Transverse colon (tissue), 4 donors: ENCODE data around the gene RAB3IL1. TPM values are rescaled to one million over a fixed set of nuclear protein-coding genes. Genes with fewer than 3 reads are reported as not detected.

Experiments used
- DNase-seq: peaks from one replicate; pipeline ENCODE4 v3.0.0-alpha.2; 2019
- H3K27ac ChIP-seq, 4 donors: fragments of 200-600 bp; sonication (generic); 2 replicates each; pipeline ENCODE4 v1.5.1; 2016 to 2018; ENCODE audit warnings: inconsistent platforms in 4 of 4
- H3K27me3 ChIP-seq: fragments of 200-600 bp; sonication (generic); 2 replicates; pipeline ENCODE4 v1.5.1; 2017; ENCODE audit warnings: inconsistent platforms
- H3K36me3 ChIP-seq, 4 donors: fragments of 200-600 bp; sonication (generic); 2 replicates each; pipeline ENCODE4 v1.5.1; 2017 to 2019; ENCODE audit warnings: inconsistent platforms in 4 of 4
- H3K4me1 ChIP-seq, 4 donors: fragments of 200-600 bp; sonication (generic); 2 replicates each; pipeline ENCODE4 v1.5.1; 2017 to 2020; ENCODE audit warnings: inconsistent platforms in 4 of 4
- H3K4me3 ChIP-seq, 4 donors: fragments of 200-600 bp; sonication (generic); 1 replicate in 1 of 4; 2 replicates in 3 of 4; pipeline versions ENCODE4 v1.5.1 to v1.6.1; 2017 to 2019; ENCODE audit warnings: inconsistent platforms in 4 of 4
- H3K9me3 ChIP-seq, 2 donors: fragments of 200-600 bp; sonication (generic); 2 replicates each; pipeline ENCODE4 v1.5.1; 2017 to 2019; ENCODE audit warnings: inconsistent platforms in 2 of 2
- EP300 ChIP-seq: sonication (generic); formaldehyde crosslinking; IDR thresholded peaks from one replicate; pipeline ENCODE4 v1.6.1; 2017; ENCODE audit warnings: antibody characterized with exemption, low read depth
- POLR2A ChIP-seq: fragments of 450-650 bp; IDR thresholded peaks from one replicate; pipeline ENCODE4 v1.6.1; 2016; ENCODE audit warnings: antibody characterized with exemption, mild to moderate bottlenecking, moderate library complexity
- POLR2AphosphoS5 ChIP-seq, 3 donors: sonication (generic); formaldehyde crosslinking; IDR thresholded peaks; one replicate each; pipeline ENCODE4 v1.6.1; 2016; ENCODE audit warnings: antibody characterized with exemption in 3 of 3
- WGBS, 2 donors: methylation state at CpG; one replicate each; pipeline ENCODE4 v1.1.5; 2018; ENCODE audit warnings: low coverage in 1 of 2; 5-methylcytosine and 5-hydroxymethylcytosine counted together
- in situ Hi-C, 4 donors: fragments of 200-750 bp; cut with MboI; loops; one replicate each; pipeline versions ENCODE4 v1.15.0 to v1.15.1; 2017; ENCODE audit warnings: low sequenced_read_pairs in 3 of 4, low pct_ligation_motif_present in 1 of 4, low pct_unique_long_range_greater_than_20kb in 1 of 4
- intact Hi-C: fragments of 100-400 bp; cut with DNase I; formaldehyde crosslinking; loops from one replicate; pipeline ENCODE4 v1.15.1; 2023; ENCODE audit warnings: low total_unique reads
- total RNA-seq, 4 donors: library from RNA; depleted of rRNA; stranded (reverse); fragments of >200 nt; gene quantifications; one replicate each; pipeline ENCODE4 v1.1.0, GENCODE V29; 2016
- TF ChIP-seq, protein P1 (sequence below), 5 experiments: fragments of 200-600 bp in 3 of 5; fragments of 450-650 bp in 2 of 5; sonication (generic) in 3 of 5; IDR thresholded peaks; 1 replicate in 2 of 5; 2 replicates in 3 of 5; pipeline ENCODE4 v1.5.1; 2016 to 2017; ENCODE audit warnings: antibody characterized with exemption in 5 of 5, inconsistent platforms in 3 of 5, mild to moderate bottlenecking in 2 of 5, moderate library complexity in 1 of 5

The RAB3IL1 gene
- total RNA-seq, 4 donors from 2014 or later = 1.2 to 7.6 (median 5.9) TPM

DNA sequence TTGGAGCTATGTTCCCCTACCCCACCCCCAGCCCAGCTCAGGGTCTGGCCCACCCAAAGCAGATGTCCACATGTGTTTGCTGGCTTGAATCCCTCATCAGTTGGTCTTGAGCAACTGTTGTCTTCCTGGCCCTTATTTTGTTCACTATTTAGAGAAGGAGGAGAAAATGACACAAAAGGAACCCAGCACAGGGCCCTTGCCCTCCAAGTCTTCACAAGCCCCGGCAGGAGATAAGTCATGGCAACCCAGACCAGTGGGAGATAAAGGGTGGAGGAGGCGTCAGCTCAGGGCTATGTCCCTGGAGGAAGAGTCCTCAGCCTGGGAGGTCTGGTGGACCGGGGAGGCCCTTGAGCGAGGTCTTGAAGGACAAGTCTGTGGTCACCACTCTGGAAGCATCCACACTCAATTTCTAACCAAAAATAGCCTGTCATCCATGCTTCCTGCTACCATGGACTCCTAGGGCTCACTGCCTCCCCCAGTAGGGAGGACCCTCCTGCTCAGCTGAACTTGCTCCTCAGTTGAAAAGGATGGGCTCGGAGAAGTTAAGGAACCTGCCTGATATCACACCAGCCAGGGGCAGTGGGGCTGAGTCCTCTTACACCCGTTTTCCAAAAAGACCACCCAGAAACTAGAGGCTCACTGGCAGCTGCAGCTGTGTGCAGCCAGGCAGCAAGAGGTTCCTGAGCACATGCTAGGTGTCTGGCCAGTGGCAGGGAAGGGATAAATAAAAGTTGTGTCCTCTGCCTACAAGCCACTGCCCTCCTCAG, 1.8 kb upstream of the RAB3IL1 start:
- H3K27me3 ChIP-seq = peaks cover 55% of the 10 kb centered on the region
- H3K36me3 ChIP-seq = no peaks in the 10 kb centered on the region
- intact Hi-C loops = no loop called here
- 66 to 75% methylated on average over 2 to 6 of the region's 6 CpGs for WGBS, 2 donors
- no peak for TF ChIP-seq EP300
- no peak for TF ChIP-seq POLR2AphosphoS5 (IDR thresholded peaks at IDR 0.05)
- TF ChIP-seq POLR2A = no peak
- TF ChIP-seq, protein P1, sequence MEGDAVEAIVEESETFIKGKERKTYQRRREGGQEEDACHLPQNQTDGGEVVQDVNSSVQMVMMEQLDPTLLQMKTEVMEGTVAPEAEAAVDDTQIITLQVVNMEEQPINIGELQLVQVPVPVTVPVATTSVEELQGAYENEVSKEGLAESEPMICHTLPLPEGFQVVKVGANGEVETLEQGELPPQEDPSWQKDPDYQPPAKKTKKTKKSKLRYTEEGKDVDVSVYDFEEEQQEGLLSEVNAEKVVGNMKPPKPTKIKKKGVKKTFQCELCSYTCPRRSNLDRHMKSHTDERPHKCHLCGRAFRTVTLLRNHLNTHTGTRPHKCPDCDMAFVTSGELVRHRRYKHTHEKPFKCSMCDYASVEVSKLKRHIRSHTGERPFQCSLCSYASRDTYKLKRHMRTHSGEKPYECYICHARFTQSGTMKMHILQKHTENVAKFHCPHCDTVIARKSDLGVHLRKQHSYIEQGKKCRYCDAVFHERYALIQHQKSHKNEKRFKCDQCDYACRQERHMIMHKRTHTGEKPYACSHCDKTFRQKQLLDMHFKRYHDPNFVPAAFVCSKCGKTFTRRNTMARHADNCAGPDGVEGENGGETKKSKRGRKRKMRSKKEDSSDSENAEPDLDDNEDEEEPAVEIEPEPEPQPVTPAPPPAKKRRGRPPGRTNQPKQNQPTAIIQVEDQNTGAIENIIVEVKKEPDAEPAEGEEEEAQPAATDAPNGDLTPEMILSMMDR (IDR thresholded peaks at IDR 0.05) = no peak
- no peaks in the 10 kb centered on the region for H3K9me3 ChIP-seq
- in situ Hi-C loops = no loop called here
- H3K4me1 ChIP-seq = peaks cover 0 to 37% (median 12%) of the 10 kb centered on the region in 4 donors
- H3K27ac ChIP-seq = peak overlapping the region; percentile 11 to 72 (median 65)
- no peak overlapping the region for H3K4me3 ChIP-seq
- DNase-seq = no peak

DNA sequence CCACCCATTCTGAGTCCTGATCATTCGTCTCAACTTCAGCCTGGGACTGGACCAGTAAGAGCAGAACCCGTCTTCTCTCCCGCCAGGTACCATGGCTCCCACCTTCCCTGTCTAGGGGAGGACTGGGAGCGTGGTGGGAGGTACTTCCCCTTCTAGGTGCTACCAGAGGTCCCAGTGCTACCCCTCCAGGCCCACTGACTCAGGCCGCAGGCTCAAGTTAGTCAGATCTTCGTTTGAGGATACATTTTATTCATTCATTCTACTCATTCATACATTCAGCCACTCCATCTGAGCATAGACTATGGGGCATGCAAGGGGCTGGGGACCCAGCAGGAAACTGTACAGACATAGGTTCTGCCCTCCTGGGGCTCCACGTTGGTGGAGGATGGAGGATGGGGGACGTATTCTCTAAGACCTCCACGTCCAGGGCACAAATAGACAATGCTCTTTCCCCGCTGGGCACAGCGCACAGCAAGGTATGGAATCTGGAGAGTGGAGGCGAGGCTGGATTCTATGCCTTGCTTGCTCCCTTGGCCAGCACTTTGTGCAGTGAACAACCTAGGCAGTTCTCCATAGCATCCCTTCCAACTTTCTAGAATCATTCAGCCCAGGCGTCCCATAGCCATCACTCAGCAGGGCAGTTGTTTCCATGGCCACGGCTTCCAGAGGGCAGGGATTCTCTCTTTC, 1.0 kb upstream of the RAB3IL1 start:
- TF ChIP-seq EP300 = no peak
- TF ChIP-seq, protein P1 (IDR thresholded peaks at IDR 0.05) = no peak
- TF ChIP-seq POLR2AphosphoS5 (IDR thresholded peaks at IDR 0.05) = no peak
- no peak for TF ChIP-seq POLR2A
- H3K9me3 ChIP-seq = no peaks in the 10 kb centered on the region
- no peaks in the 10 kb centered on the region for H3K36me3 ChIP-seq
- peaks cover 55% of the 10 kb centered on the region for H3K27me3 ChIP-seq
- peaks cover 0 to 31% (median 11%) of the 10 kb centered on the region in 4 donors for H3K4me1 ChIP-seq
- intact Hi-C loops (no loop called here), in situ Hi-C loops (no loop called here)
- WGBS, 2 donors = 57 to 72% methylated on average over 1 to 14 of the region's 14 CpGs
- no peak for DNase-seq
- peak overlapping the region; percentile 55 to 72 (median 65) for H3K27ac ChIP-seq
- no peak overlapping the region for H3K4me3 ChIP-seq

DNA sequence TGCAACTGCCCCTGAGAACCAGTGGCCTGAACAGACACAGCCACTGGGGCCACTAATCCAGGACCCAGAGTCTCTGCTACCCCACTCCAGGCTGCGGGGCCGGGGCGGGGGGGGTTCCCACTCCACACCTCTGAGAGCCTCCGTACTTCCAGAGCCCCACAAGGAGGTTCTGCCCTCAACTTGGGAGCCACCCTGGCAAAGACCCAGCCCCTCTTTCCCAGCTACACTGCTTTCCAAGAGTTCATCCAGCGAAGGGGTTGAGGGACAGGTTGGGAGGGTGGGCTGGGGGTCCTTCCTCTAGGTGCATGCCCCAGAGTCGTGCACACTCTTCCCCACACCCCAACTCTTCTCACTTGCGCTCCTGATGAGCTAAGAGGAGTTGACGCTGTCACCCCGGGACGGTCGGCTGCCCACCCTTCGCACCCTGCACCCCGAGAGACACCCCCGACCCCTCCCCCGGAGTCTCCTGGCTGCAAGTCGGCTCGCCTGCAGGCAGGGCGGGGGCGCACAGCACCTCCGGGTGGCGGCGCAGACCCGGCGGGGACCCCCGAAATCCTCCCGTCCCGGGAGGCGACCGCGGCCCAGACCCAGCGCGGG, 531 bp downstream of the RAB3IL1 start:
- Histone ChIP-seq H3K36me3 (no peaks in the 10 kb centered on the region), H3K27me3 (peaks cover 55% of the 10 kb centered on the region), H3K9me3 (no peaks in the 10 kb centered on the region), H3K27ac (peak overlapping the region; percentile 55 to 72 (median 65)), H3K4me3 (peak overlapping the region; percentile 43 to 63 (median 56)), H3K4me1 (peaks cover 0 to 27% (median 10%) of the 10 kb centered on the region in 4 donors)
- DNase-seq = no peak
- WGBS, 2 donors = 0 to 10% methylated on average over 1 to 12 of the region's 32 CpGs
- in situ Hi-C loops (no loop called here), intact Hi-C loops (no loop called here)
- TF ChIP-seq POLR2A = no peak
- no peak for TF ChIP-seq EP300
- no peak for TF ChIP-seq POLR2AphosphoS5 (IDR thresholded peaks at IDR 0.05)
- TF ChIP-seq, protein P1 (IDR thresholded peaks at IDR 0.05) = no peak
